Body of pancreas (tissue), 4 donors: ENCODE results near the gene CACNG6. TPM values are rescaled to one million over a fixed set of nuclear protein-coding genes. Genes with fewer than 3 reads are reported as not detected.
"Not testable (repeated sequence)": the region's sequence is repeated elsewhere in the genome, so short reads cannot be mapped to it uniquely, and the experiment has no call there.

Experiments used
- ATAC-seq: fragments of 150-250 bp; one replicate; pipeline ENCODE4 v1.9.1; 2016
- DNase-seq, 4 donors: peaks; one replicate each; pipeline ENCODE4 v3.0.0-alpha.2; 2019
- H3K27ac ChIP-seq, 4 donors: fragments of 200-600 bp; sonication (generic); 1 replicate in 3 of 4; 2 replicates in 1 of 4; pipeline versions ENCODE4 v1.5.1 to v1.6.1; 2016 to 2019; ENCODE audit warnings: mild to moderate bottlenecking in 1 of 4, mixed read lengths in 1 of 4, moderate library complexity in 1 of 4
- H3K27me3 ChIP-seq, 2 donors: fragments of 200-600 bp; sonication (generic); one replicate each; pipeline ENCODE4 v1.6.0; 2016; ENCODE audit warnings: mild to moderate bottlenecking in 1 of 2
- H3K36me3 ChIP-seq, 2 donors: fragments of 200-600 bp; sonication (generic); replicated peaks in 1 of 2; 2 replicates each; pipeline ENCODE4 v1.5.1; 2016; ENCODE audit warnings: low read depth in 2 of 2; ENCODE audit not compliant: insufficient read depth in 1 of 2
- H3K4me1 ChIP-seq: fragments of 200-600 bp; sonication (generic); one replicate; pipeline ENCODE4 v1.6.0; 2016
- H3K4me3 ChIP-seq, 2 donors: fragments of 200-600 bp; sonication (generic); 1 replicate in 1 of 2; 2 replicates in 1 of 2; pipeline ENCODE4 v1.5.1; 2016 to 2019
- H3K9me3 ChIP-seq, 3 donors: fragments of 200-600 bp; sonication (generic); 1 replicate in 2 of 3; 2 replicates in 1 of 3; pipeline ENCODE4 v1.5.1; 2016
- CTCF ChIP-seq, 7 experiments: fragments of 450-650 bp in 4 of 7; fragments of 200-600 bp in 3 of 7; sonication (generic) in 3 of 7; IDR thresholded peaks; one replicate each; pipeline ENCODE4 v1.5.1; 2016 to 2019; ENCODE audit warnings: antibody characterized with exemption in 7 of 7
- POLR2A ChIP-seq, 3 donors: fragments of 450-650 bp; IDR thresholded peaks; one replicate each; pipeline ENCODE4 v1.6.1; 2016; ENCODE audit warnings: antibody characterized with exemption in 3 of 3, mild to moderate bottlenecking in 2 of 3
- WGBS, 2 donors: methylation state at CpG; one replicate each; pipeline ENCODE4 v1.1.5; 2017; 5-methylcytosine and 5-hydroxymethylcytosine counted together
- intact Hi-C: fragments of 100-400 bp; cut with DNase I; formaldehyde crosslinking; loops from one replicate; pipeline ENCODE4 v1.15.1; 2023
- total RNA-seq, 2 donors: library from RNA; depleted of rRNA; stranded (reverse); fragments of >200 nt; gene quantifications; one replicate each; pipeline ENCODE4 v1.1.0, GENCODE V29; 2016

Gene CACNG6
- total RNA-seq, 2 donors from 2014 or later = not detected

- H3K4me1 ChIP-seq = no peaks in the 10 kb centered on the region
- DNase-seq (no peak), ATAC-seq (no peak)
- no peak overlapping the region for H3K4me3 ChIP-seq
- H3K27me3 ChIP-seq = no peaks in the 10 kb centered on the region
- no peaks in the 10 kb centered on the region for H3K9me3 ChIP-seq
- TF ChIP-seq CTCF (IDR thresholded peaks at IDR 0.05) (no peak), POLR2A (IDR thresholded peaks at IDR 0.05) (no peak)
- H3K27ac ChIP-seq = no peak overlapping the region
- no peaks in the 10 kb centered on the region for H3K36me3 ChIP-seq
- intact Hi-C loops = no loop called here
- WGBS, 2 donors = 26 to 27% methylated on average over 13 of the region's 13 CpGs
Measured at GRCh38 chr19:54030895-54031586, 39.6 kb downstream of the CACNG6 start.

DNA sequence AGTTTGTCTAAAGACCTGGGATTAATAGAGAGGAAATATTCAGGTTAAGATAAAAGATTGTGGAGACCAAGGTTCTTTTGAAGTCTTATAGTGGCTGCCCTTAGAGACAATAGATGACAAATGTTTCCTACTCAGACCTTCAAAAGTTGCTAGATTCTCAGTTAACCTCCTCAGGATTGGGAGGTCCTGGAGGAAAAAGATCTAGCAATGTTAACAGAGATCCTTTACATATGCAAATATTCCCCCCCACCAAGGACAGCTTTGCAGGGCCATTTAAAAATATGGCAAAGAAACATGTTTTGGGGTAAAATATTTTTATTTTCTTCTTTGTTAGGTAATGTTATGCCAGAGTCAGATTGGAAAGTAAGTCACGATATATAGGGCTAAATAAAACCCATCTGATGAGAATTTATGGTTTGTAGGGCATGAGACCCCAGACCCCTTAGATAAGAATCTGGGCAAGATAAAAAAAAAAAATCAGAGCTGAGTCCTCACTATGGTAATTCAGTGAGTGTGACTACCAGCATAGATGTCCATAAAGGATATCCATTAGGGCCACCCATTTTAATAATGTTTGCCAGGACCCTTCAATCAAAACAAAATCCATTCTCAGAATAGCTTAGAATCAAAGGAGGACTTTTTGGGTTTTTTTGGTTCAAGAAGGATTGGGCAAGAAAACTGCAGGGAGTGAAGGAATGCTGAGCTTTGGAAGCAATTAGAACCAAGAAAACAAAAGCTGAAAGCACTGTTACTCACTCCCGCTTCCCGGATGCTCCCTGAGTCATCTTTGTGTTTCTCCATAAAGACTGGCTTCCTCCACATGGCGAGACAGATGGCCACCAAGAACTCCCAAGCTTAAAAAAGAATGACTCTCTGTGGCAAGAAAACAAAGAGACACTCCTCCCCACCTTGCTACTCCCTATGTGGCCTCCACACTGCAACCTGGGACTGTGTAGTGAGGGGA is 44.1 kb downstream of the CACNG6 start:
- Histone ChIP-seq H3K4me3 (no peak overlapping the region), H3K4me1 (no peaks in the 10 kb centered on the region), H3K27me3 (no peaks in the 10 kb centered on the region), H3K9me3 (no peaks in the 10 kb centered on the region), H3K27ac (no peak overlapping the region), H3K36me3 (no peaks in the 10 kb centered on the region)
- TF ChIP-seq CTCF (IDR thresholded peaks at IDR 0.05) (no peak), POLR2A (IDR thresholded peaks at IDR 0.05) (no peak)
- intact Hi-C loops = no loop called here
- WGBS, 2 donors = 28 to 50% methylated on average over 4 of the region's 4 CpGs
- ATAC-seq = no peak
- no peak for DNase-seq

- DNase-seq, H3K36me3 ChIP-seq, ATAC-seq, H3K9me3 ChIP-seq, H3K27ac ChIP-seq, intact Hi-C loops, H3K4me3 ChIP-seq, H3K27me3 ChIP-seq, H3K4me1 ChIP-seq: not testable (repeated sequence)
- 51 to 68% methylated on average over 5 of the region's 5 CpGs for WGBS, 2 donors
Measured at GRCh38 chr19:54036542-54036941, 45.1 kb downstream of the CACNG6 start.

- 65 to 71% methylated on average over 4 of the region's 4 CpGs for WGBS, 2 donors
- TF ChIP-seq POLR2A (IDR thresholded peaks at IDR 0.05) (no peak), CTCF (IDR thresholded peaks at IDR 0.05) (no peak)
- DNase-seq = no peak
- H3K9me3 ChIP-seq = no peaks in the 10 kb centered on the region
- no peak for ATAC-seq
- intact Hi-C loops = no loop called here
- H3K27ac ChIP-seq = no peak overlapping the region
- no peaks in the 10 kb centered on the region for H3K36me3 ChIP-seq
- no peak overlapping the region for H3K4me3 ChIP-seq
- H3K4me1 ChIP-seq = no peaks in the 10 kb centered on the region
- H3K27me3 ChIP-seq = no peaks in the 10 kb centered on the region
Measured at GRCh38 chr19:54040003-54040402, 48.6 kb downstream of the CACNG6 start.

- TF ChIP-seq CTCF (IDR thresholded peaks at IDR 0.05) (no peak), POLR2A (IDR thresholded peaks at IDR 0.05) (no peak)
- no peak overlapping the region for H3K27ac ChIP-seq
- intact Hi-C loops = no loop called here
- DNase-seq (no peak), ATAC-seq (no peak)
- no peak overlapping the region for H3K4me3 ChIP-seq
- H3K27me3 ChIP-seq = no peaks in the 10 kb centered on the region
- H3K4me1 ChIP-seq = no peaks in the 10 kb centered on the region
- no peaks in the 10 kb centered on the region for H3K36me3 ChIP-seq
- no peaks in the 10 kb centered on the region for H3K9me3 ChIP-seq
- 38 to 41% methylated on average over 9 of the region's 9 CpGs for WGBS, 2 donors
Measured at GRCh38 chr19:54041969-54042606, 50.7 kb downstream of the CACNG6 start.
